GM12878 (cell line): ENCODE measurements around the gene KIF5A. TPM values are rescaled to one million over a fixed set of nuclear protein-coding genes. Genes with fewer than 3 reads are reported as not detected.

ENCODE experiments used
- ATAC-seq: fragments of 200-7000 bp; cut with Tn5 transposase; 3 replicates; pipeline ENCODE4 v1.9.1; 2020; ENCODE audit warnings: mild to moderate bottlenecking, moderate library complexity
- BruUV-seq: library from RNA; stranded (reverse); fragments of 400-500 nt; replicated peaks from 2 replicates; lab custom pipeline; 2021; lab: Mats Ljungman, UMichigan
- CTCF ChIA-PET: fragments of 300-600 bp; sonication (Branson Sonifier 250); formaldehyde crosslinking; extraction: SDS; loops from one replicate; lab custom pipeline; 2021; ENCODE audit warnings: inconsistent platforms; lab: Yijun Ruan, JAX
- POLR2A ChIA-PET: fragments of 350-600 bp; formaldehyde crosslinking; extraction: SDS; loops from one replicate; lab custom pipeline; 2021; ENCODE audit warnings: inconsistent platforms; lab: Charles Lee
- RAD21 ChIA-PET: fragments of 300-600 bp; sonication (Branson Sonifier 250); formaldehyde crosslinking; loops from one replicate; lab custom pipeline; 2023; ENCODE audit warnings: antibody characterized with exemption; ENCODE audit not compliant: unreplicated experiment; lab: Charles Lee
- SMC1A ChIA-PET: fragments of 300-600 bp; sonication (Branson Sonifier 250); formaldehyde crosslinking; loops from one replicate; lab custom pipeline; 2023; ENCODE audit not compliant: unreplicated experiment, uncharacterized antibody; lab: Charles Lee
- DNase-seq: peaks from one replicate; pipeline ENCODE4 v3.0.0-alpha.2; 2011; ENCODE audit warnings: low read depth, low spot score
- FAIRE-seq: peaks from 3 replicates; lab custom pipeline; 2011; peaks lifted over from hg19 to GRCh38; lab: Jason Lieb, UNC
- H2AFZ ChIP-seq: 2 replicates; pipeline ENCODE4 v1.6.0; 2011; ENCODE audit warnings: low read depth, low read length, control low read depth; ENCODE audit not compliant: control insufficient read depth
- H3K27ac ChIP-seq: 2 replicates; pipeline ENCODE4 v1.5.1; 2011; ENCODE audit warnings: control low read depth; ENCODE audit not compliant: control insufficient read depth, insufficient read depth
- H3K27me3 ChIP-seq, 2 experiments: replicated peaks in 1 of 2; 2 replicates each; pipeline versions ENCODE4 v1.6.0 to v1.6.1; 2011; ENCODE audit warnings: low read length in 1 of 2; ENCODE audit not compliant: control insufficient read depth in 2 of 2, insufficient read depth in 2 of 2
- H3K36me3 ChIP-seq, 2 experiments: 2 replicates each; pipeline ENCODE4 v1.5.1; 2011; ENCODE audit warnings: low read length in 1 of 2; ENCODE audit not compliant: control insufficient read depth in 2 of 2, insufficient read depth in 2 of 2
- H3K4me1 ChIP-seq: 2 replicates; pipeline ENCODE4 v1.6.1; 2011; ENCODE audit warnings: mild to moderate bottlenecking, low read length, moderate library complexity, mixed read lengths; ENCODE audit not compliant: control insufficient read depth, insufficient read depth
- H3K4me2 ChIP-seq: 2 replicates; pipeline ENCODE4 v1.6.0; 2011; ENCODE audit warnings: control low read depth; ENCODE audit not compliant: control insufficient read depth, insufficient read depth
- H3K4me3 ChIP-seq: fragments of 200-600 bp; sonication (generic); 2 replicates; pipeline ENCODE4 v1.5.1; 2016
- H3K79me2 ChIP-seq: 2 replicates; pipeline ENCODE4 v1.6.0; 2011; ENCODE audit warnings: low read length; ENCODE audit not compliant: control insufficient read depth, insufficient read depth
- H3K9ac ChIP-seq: 2 replicates; pipeline ENCODE4 v1.8.0; 2011; ENCODE audit warnings: low read length, control low read depth, mixed read lengths; ENCODE audit not compliant: control insufficient read depth, insufficient read depth
- H3K9me3 ChIP-seq: replicated peaks from 3 replicates; pipeline ENCODE4 v1.5.1; 2011; ENCODE audit warnings: mild to moderate bottlenecking, low read length; ENCODE audit not compliant: control insufficient read depth, insufficient read depth
- H4K20me1 ChIP-seq: 2 replicates; pipeline ENCODE4 v1.6.0; 2011; ENCODE audit not compliant: control insufficient read depth, insufficient read depth
- ASH2L ChIP-seq: fragments of 300-600, 200-600 bp; sonication (generic); IDR thresholded peaks from 2 replicates; pipeline ENCODE4 v1.6.1; 2017; ENCODE audit warnings: low read depth, mild to moderate bottlenecking, borderline replicate concordance
- BHLHE40 ChIP-seq, 2 experiments: fragments of 450-650 bp in 1 of 2; IDR thresholded peaks; 2 replicates each; pipeline ENCODE4 v1.6.1; 2011 to 2017; ENCODE audit warnings: low read depth in 2 of 2, borderline replicate concordance in 1 of 2, improper control_type of control experiment in 1 of 2, low read length in 1 of 2, mild to moderate bottlenecking in 1 of 2
- CHD1 ChIP-seq: IDR thresholded peaks from 2 replicates; pipeline ENCODE4 v1.6.1; 2012; ENCODE audit warnings: low read depth, low read length, improper control_type of control experiment
- ESRRA ChIP-seq: IDR thresholded peaks from 2 replicates; pipeline ENCODE4 v1.6.1; 2012; ENCODE audit warnings: mild to moderate bottlenecking, low read length, improper control_type of control experiment
- IKZF2 ChIP-seq, 2 experiments: fragments of 450-650 bp; IDR thresholded peaks; 2 replicates each; pipeline ENCODE4 v1.6.1; 2017; ENCODE audit warnings: mild to moderate bottlenecking in 2 of 2, moderate library complexity in 2 of 2
- JUND ChIP-seq: IDR thresholded peaks from 2 replicates; pipeline ENCODE4 v1.6.1; 2012; ENCODE audit warnings: low read depth, mild to moderate bottlenecking, low read length, improper control_type of control experiment, moderate library complexity
- RUNX3 ChIP-seq: IDR thresholded peaks from 2 replicates; pipeline ENCODE4 v1.6.1; 2012; ENCODE audit warnings: low read length, inconsistent platforms
- SRF ChIP-seq, 2 experiments: IDR thresholded peaks; 2 replicates each; pipeline ENCODE4 v1.6.1; 2011; ENCODE audit warnings: low read depth in 2 of 2, low read length in 2 of 2, mild to moderate bottlenecking in 1 of 2, moderate library complexity in 1 of 2
- WGBS: methylation state at CpG from one replicate; pipeline ENCODE4 v1.1.6; 2016; ENCODE audit warnings: low lambda C conversion rate; ENCODE audit not compliant: insufficient replicate concordance, insufficient coverage; ENCODE audit errors: missing lambda C conversion rate; 5-methylcytosine and 5-hydroxymethylcytosine counted together
- in situ Hi-C: fragments of 300-500 bp; cut with MboI; formaldehyde crosslinking; loops from 9 replicates; pipeline ENCODE4 v1.14.3; 2018; ENCODE audit warnings: mixed read lengths
- intact Hi-C: fragments of 100-400 bp; cut with micrococcal nuclease; formaldehyde crosslinking; loops from one replicate; pipeline ENCODE4 v1.14.2; 2022; ENCODE audit not compliant: unreplicated experiment
- polyA plus RNA-seq, 11 experiments: library from polyadenylated mRNA; depleted of rRNA in 4 of 11; unstranded in 6 of 11; stranded (reverse) in 5 of 11; fragments of >200 nt; fragmentation: Nextera tagmentation in 4 of 11; fragmentation: Illumina TruSeq in 1 of 11; extraction: Ambion mirVana in 4 of 11; extraction: Trizol in 1 of 11; gene quantifications; 1 replicate in 1 of 11; 2 replicates in 10 of 11; pipeline versions ENCODE4 v1.2.1 to v1.2.3, GENCODE V29; 2011 to 2016; ENCODE audit warnings: inconsistent platforms in 2 of 11, missing spikeins in 2 of 11, low read depth in 1 of 11
- total RNA-seq, 4 experiments: library from RNA; depleted of rRNA in 3 of 4; stranded (reverse); fragments of >200 nt in 3 of 4; fragmentation: Illumina TruSeq in 1 of 4; extraction: Trizol in 1 of 4; gene quantifications; 2 replicates each; pipeline versions ENCODE4 v1.2.1 to v1.2.3, GENCODE V29; 2013 to 2021

The KIF5A gene
- total and polyA plus RNA-seq, 10 of the 15 experiments (the other 5 are each of a cell fraction or from before 2014, with no cell fraction given), result 0.35 to 2.9 (median 0.97) TPM

- TF ChIP-seq IKZF2 (IDR thresholded peaks at IDR 0.05) (no peak; a peak in 1 of 4 replicates), RUNX3 (no peak)
- TF ChIP-seq, all 136 proteins: peak for 14
Observed at GRCh38 chr12:57547288-57548012, 2.4 kb upstream of the KIF5A start (continued).

- BruUV-seq, result no TSS peak
- in situ Hi-C loops, result no loop called here
- ChIA-PET SMC1A (no interaction called here), RAD21 (no interaction called here), POLR2A (no interaction called here), CTCF (no interaction called here)
- no peaks in the 10 kb centered on the region for H3K36me3 ChIP-seq
- no peak overlapping the region for H3K27ac ChIP-seq
- DNase-seq (no peak), ATAC-seq (no peak), FAIRE-seq (no peak)
- no peaks in the 10 kb centered on the region for H4K20me1 ChIP-seq
- H3K79me2 ChIP-seq, result peaks cover 19% of the 10 kb centered on the region
- no peak overlapping the region for H3K4me3 ChIP-seq
- intact Hi-C loops, result no loop called here
- TF ChIP-seq BHLHE40 (IDR thresholded peaks at IDR 0.05; ENCODE audit: borderline replicate concordance in 1 of 2, low read depth in 2 of 2, low read length in 1 of 2) (no peak), JUND (no peak), CHD1 (no peak), SRF (IDR thresholded peaks at IDR 0.05; ENCODE audit: low read depth in 2 of 2, low read length in 2 of 2) (no peak), ESRRA (no peak), ASH2L (no peak)
- peaks cover 0 to under 1% of the 10 kb centered on the region in 2 experiments; a peak in 2 of 4 replicates for H3K27me3 ChIP-seq
- no peaks in the 10 kb centered on the region for H3K9me3 ChIP-seq
- H2AFZ ChIP-seq, result no peak overlapping the region
- no peak overlapping the region for H3K4me2 ChIP-seq
- H3K4me1 ChIP-seq, result peaks cover 9% of the 10 kb centered on the region; the same call in 1 of the 2 replicates
- H3K9ac ChIP-seq, result no peak overlapping the region
- 91% methylated on average over 2 of the region's 2 CpGs for WGBS
Observed at GRCh38 chr12:57548013-57548315, 1.9 kb upstream of the KIF5A start.
